HG03066 (cell line): ENCODE results near the gene POLN.

Experiments used
- ATAC-seq: cut with Tn5 transposase; IDR thresholded peaks from one replicate; pipeline ENCODE4 v1.9.1; 2021; ENCODE audit warnings: low read depth; ENCODE audit not compliant: unreplicated experiment

Gene POLN

GRCh38 chr4:2252530-2253091 lies 10.7 kb upstream of the POLN start:
- ATAC-seq = no peak

GRCh38 chr4:2251795-2252529 lies 10.0 kb upstream of the POLN start:
- no peak for ATAC-seq

GRCh38 chr4:2251073-2251794 lies 9.3 kb upstream of the POLN start:
- no peak for ATAC-seq

GRCh38 chr4:2250357-2251072 lies 8.6 kb upstream of the POLN start:
- ATAC-seq = no peak

- ATAC-seq = no peak
Measured at GRCh38 chr4:2249526-2250356, 7.8 kb upstream of the POLN start.

- ATAC-seq = no peak
Measured at GRCh38 chr4:2248821-2249261, 6.9 kb upstream of the POLN start.

GRCh38 chr4:2248044-2248780 lies 6.3 kb upstream of the POLN start:
- ATAC-seq = no peak

- ATAC-seq = no peak
Measured at GRCh38 chr4:2247128-2248043, 5.5 kb upstream of the POLN start.

- no peak for ATAC-seq
Measured at GRCh38 chr4:2246384-2247127, 4.6 kb upstream of the POLN start.

GRCh38 chr4:2245787-2246275 lies 3.9 kb upstream of the POLN start:
- ATAC-seq = no peak

GRCh38 chr4:2245057-2245786 lies 3.3 kb upstream of the POLN start:
- no peak for ATAC-seq

GRCh38 chr4:2243681-2244380 lies 1.9 kb upstream of the POLN start:
- ATAC-seq = no peak

GRCh38 chr4:2241003-2241402 lies 918 bp downstream of the POLN start:
- no peak for ATAC-seq

GRCh38 chr4:2236944-2237666 lies 4.8 kb downstream of the POLN start:
- ATAC-seq = no peak

GRCh38 chr4:2231082-2231481 lies 10.8 kb downstream of the POLN start:
- no peak for ATAC-seq

GRCh38 chr4:2226261-2226660 lies 15.7 kb downstream of the POLN start:
- ATAC-seq = no peak
